ENCODE data around the gene GPS1.

- TF ChIP-seq, protein P1, sequence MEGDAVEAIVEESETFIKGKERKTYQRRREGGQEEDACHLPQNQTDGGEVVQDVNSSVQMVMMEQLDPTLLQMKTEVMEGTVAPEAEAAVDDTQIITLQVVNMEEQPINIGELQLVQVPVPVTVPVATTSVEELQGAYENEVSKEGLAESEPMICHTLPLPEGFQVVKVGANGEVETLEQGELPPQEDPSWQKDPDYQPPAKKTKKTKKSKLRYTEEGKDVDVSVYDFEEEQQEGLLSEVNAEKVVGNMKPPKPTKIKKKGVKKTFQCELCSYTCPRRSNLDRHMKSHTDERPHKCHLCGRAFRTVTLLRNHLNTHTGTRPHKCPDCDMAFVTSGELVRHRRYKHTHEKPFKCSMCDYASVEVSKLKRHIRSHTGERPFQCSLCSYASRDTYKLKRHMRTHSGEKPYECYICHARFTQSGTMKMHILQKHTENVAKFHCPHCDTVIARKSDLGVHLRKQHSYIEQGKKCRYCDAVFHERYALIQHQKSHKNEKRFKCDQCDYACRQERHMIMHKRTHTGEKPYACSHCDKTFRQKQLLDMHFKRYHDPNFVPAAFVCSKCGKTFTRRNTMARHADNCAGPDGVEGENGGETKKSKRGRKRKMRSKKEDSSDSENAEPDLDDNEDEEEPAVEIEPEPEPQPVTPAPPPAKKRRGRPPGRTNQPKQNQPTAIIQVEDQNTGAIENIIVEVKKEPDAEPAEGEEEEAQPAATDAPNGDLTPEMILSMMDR (IDR thresholded peaks at IDR 0.05), result no peak
- TF ChIP-seq POLR2A (IDR thresholded peaks at IDR 0.05) (peak in 1 of 2 donors; percentile 20), POLR2AphosphoS5 (IDR thresholded peaks at IDR 0.05; ENCODE audit: insufficient read depth in 1 of 2, low read depth in 1 of 2) (peak in 1 of 2 donors; percentile 64)
Observed at GRCh38 chr17:82065638-82066303, 14.1 kb downstream of the GPS1 start, which contains the start of gene DUS1L.

Data from vagina (tissue), 2 donors.